Sigmoid colon (tissue), 7 donors: ENCODE measurements around the gene PPIL6. TPM values are rescaled to one million over a fixed set of nuclear protein-coding genes. Genes with fewer than 3 reads are reported as not detected.

ENCODE experiments used
- DNase-seq: peaks from one replicate; pipeline ENCODE4 v3.0.0-alpha.2; 2019
- H3K27ac ChIP-seq, 4 donors: fragments of 200-600 bp; sonication (generic); one replicate each; pipeline ENCODE4 v1.5.1; 2016 to 2019; ENCODE audit warnings: mild to moderate bottlenecking in 1 of 4
- H3K27me3 ChIP-seq, 3 donors: fragments of 200-600 bp; sonication (generic); one replicate each; pipeline ENCODE4 v1.5.1; 2019; ENCODE audit warnings: mild to moderate bottlenecking in 1 of 3
- H3K36me3 ChIP-seq, 4 donors: fragments of 200-600 bp; sonication (generic); one replicate each; pipeline ENCODE4 v1.5.1; 2016 to 2019
- H3K4me1 ChIP-seq, 4 donors: fragments of 200-600 bp; sonication (generic); one replicate each; pipeline ENCODE4 v1.5.1; 2017 to 2019
- H3K4me3 ChIP-seq, 4 donors: fragments of 200-600 bp; sonication (generic); one replicate each; pipeline ENCODE4 v1.5.1; 2017 to 2019; ENCODE audit warnings: mild to moderate bottlenecking in 2 of 4, moderate library complexity in 1 of 4
- H3K9me3 ChIP-seq, 4 donors: fragments of 200-600 bp in 3 of 4; sonication (generic) in 3 of 4; one replicate each; pipeline versions ENCODE4 v1.5.1 to v1.6.1; 2013 to 2019
- CTCF ChIP-seq, 4 experiments: fragments of 450-650 bp in 3 of 4; fragments of 200-600 bp in 1 of 4; IDR thresholded peaks; one replicate each; pipeline ENCODE4 v1.5.1; 2016 to 2019; ENCODE audit warnings: antibody characterized with exemption in 4 of 4, mild to moderate bottlenecking in 3 of 4, moderate library complexity in 2 of 4
- EP300 ChIP-seq, 4 donors: sonication (generic); formaldehyde crosslinking; IDR thresholded peaks; one replicate each; pipeline ENCODE4 v1.6.1; 2017; ENCODE audit warnings: antibody characterized with exemption in 4 of 4
- POLR2A ChIP-seq, 2 donors: fragments of 450-650 bp; IDR thresholded peaks; one replicate each; pipeline ENCODE4 v1.6.1; 2016; ENCODE audit warnings: antibody characterized with exemption in 2 of 2, mild to moderate bottlenecking in 2 of 2, moderate library complexity in 2 of 2
- POLR2AphosphoS5 ChIP-seq, 4 donors: sonication (generic); formaldehyde crosslinking; IDR thresholded peaks; one replicate each; pipeline ENCODE4 v1.6.1; 2017; ENCODE audit warnings: antibody characterized with exemption in 4 of 4
- WGBS, 2 donors: extraction: QIAGEN DNeasy Blood & Tissue Kit; methylation state at CpG; one replicate each; pipeline ENCODE4 v1.1.7; 2013; 5-methylcytosine and 5-hydroxymethylcytosine counted together
- intact Hi-C: fragments of 100-400 bp; cut with DNase I; formaldehyde crosslinking; loops from one replicate; pipeline ENCODE4 v1.15.1; 2023
- polyA plus RNA-seq, 3 donors: library from polyadenylated mRNA; stranded (reverse); fragments of 200-250 nt; gene quantifications; one replicate each; pipeline ENCODE4 v1.2.3, GENCODE V29; 2013
- total RNA-seq, 4 donors: library from RNA; depleted of rRNA; stranded (reverse); fragments of >200 nt; gene quantifications; one replicate each; pipeline ENCODE4 v1.1.0, GENCODE V29; 2016
- donor health status: healthy with polysubstance abuse.
- donor health status: Bipolar disorder and iron deficiency.
- donor health status: healthy.

The PPIL6 gene
- total and polyA plus RNA-seq, 7 donors: 0.44 to 10.2 (median 1.4) TPM

GRCh38 chr6:109373331-109373730 is 67.1 kb downstream of the PPIL6 start:
- H3K27ac ChIP-seq: no peak overlapping the region
- peaks cover 0 to 15% (median 7%) of the 10 kb centered on the region in 4 donors for H3K4me1 ChIP-seq
- intact Hi-C loops: no loop called here
- WGBS, 2 donors: 74 to 84% methylated on average over 4 of the region's 4 CpGs
- no peak for DNase-seq
- H3K27me3 ChIP-seq: no peaks in the 10 kb centered on the region
- no peak for TF ChIP-seq POLR2AphosphoS5 (IDR thresholded peaks at IDR 0.05)
- TF ChIP-seq EP300 (IDR thresholded peaks at IDR 0.05): no peak
- TF ChIP-seq POLR2A (IDR thresholded peaks at IDR 0.05): no peak
- TF ChIP-seq CTCF (IDR thresholded peaks at IDR 0.05): no peak
- H3K4me3 ChIP-seq: no peak overlapping the region
- H3K9me3 ChIP-seq: no peaks in the 10 kb centered on the region
- H3K36me3 ChIP-seq: peaks cover 15 to 79% (median 43%) of the 10 kb centered on the region in 4 donors

DNA sequence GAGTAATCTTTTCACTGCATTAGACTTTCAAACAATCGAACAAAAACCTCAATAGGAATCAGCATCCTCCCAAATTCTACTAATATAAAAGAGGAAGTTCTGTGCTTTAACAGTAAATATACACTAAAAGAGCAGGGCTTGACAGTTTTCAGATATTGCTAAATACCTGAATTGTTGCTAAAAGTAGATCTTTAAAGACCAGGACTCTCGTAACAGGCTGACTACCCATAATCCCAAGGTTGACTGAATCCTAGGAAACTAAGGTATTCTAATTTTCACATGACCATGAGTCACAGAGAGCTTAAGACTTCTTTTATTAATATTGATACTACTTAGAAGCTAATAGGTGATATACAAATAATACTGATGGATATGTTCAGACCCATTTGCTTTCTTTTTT is 68.3 kb downstream of the PPIL6 start:
- intact Hi-C loops: no loop called here
- Histone ChIP-seq H3K27ac (no peak overlapping the region), H3K9me3 (no peaks in the 10 kb centered on the region), H3K4me1 (peaks cover 0 to 14% (median 7%) of the 10 kb centered on the region in 4 donors), H3K27me3 (no peaks in the 10 kb centered on the region), H3K36me3 (peaks cover 15 to 84% (median 39%) of the 10 kb centered on the region in 4 donors), H3K4me3 (no peak overlapping the region)
- DNase-seq: no peak
- 75 to 86% methylated on average over 2 of the region's 2 CpGs for WGBS, 2 donors
- TF ChIP-seq POLR2A (IDR thresholded peaks at IDR 0.05) (no peak), EP300 (IDR thresholded peaks at IDR 0.05) (no peak), POLR2AphosphoS5 (IDR thresholded peaks at IDR 0.05) (no peak), CTCF (IDR thresholded peaks at IDR 0.05) (no peak)

DNA sequence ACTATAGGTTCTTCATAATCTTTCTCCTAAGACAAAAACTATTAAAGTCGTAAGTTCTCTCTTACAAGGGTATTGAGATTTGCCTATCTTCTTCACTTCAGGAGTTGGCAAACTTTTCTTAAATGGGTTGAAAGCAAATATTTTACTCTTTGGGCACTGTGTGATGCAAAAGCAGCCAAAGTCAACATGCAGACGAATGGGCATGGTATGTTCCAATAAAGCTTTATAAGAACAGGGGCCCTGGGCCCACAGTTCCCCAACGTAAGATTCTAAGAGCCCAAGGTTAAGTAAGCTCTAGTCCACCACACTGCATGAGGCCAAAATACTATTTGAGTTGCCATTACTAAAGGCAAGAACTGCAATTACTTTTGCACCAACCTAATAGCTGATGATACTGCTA is 69.6 kb downstream of the PPIL6 start:
- TF ChIP-seq EP300 (IDR thresholded peaks at IDR 0.05) (no peak), POLR2A (IDR thresholded peaks at IDR 0.05) (no peak), POLR2AphosphoS5 (IDR thresholded peaks at IDR 0.05) (no peak), CTCF (IDR thresholded peaks at IDR 0.05) (no peak)
- Histone ChIP-seq H3K9me3 (no peaks in the 10 kb centered on the region), H3K27ac (no peak overlapping the region), H3K36me3 (peaks cover 15 to 83% (median 30%) of the 10 kb centered on the region in 4 donors), H3K4me1 (peaks cover 0 to 14% (median 5%) of the 10 kb centered on the region in 4 donors), H3K4me3 (no peak overlapping the region), H3K27me3 (no peaks in the 10 kb centered on the region)
- intact Hi-C loops: no loop called here
- 60 to 65% methylated on average over 3 of the region's 3 CpGs for WGBS, 2 donors
- no peak for DNase-seq

- peaks cover 15 to 83% (median 29%) of the 10 kb centered on the region in 4 donors for H3K36me3 ChIP-seq
These were observed 70.1 kb downstream of the PPIL6 start for GRCh38 chr6:109370336-109370735.

More at GRCh38 chr6:109370336-109370735, 70.1 kb downstream of the PPIL6 start:
- TF ChIP-seq POLR2AphosphoS5 (IDR thresholded peaks at IDR 0.05): no peak
- no peak for TF ChIP-seq POLR2A (IDR thresholded peaks at IDR 0.05)
- no peak for TF ChIP-seq EP300 (IDR thresholded peaks at IDR 0.05)
- no peak for TF ChIP-seq CTCF (IDR thresholded peaks at IDR 0.05)
- Histone ChIP-seq H3K4me1 (peaks cover 0 to 14% (median 5%) of the 10 kb centered on the region in 4 donors), H3K4me3 (no peak overlapping the region), H3K27ac (no peak overlapping the region), H3K27me3 (no peaks in the 10 kb centered on the region), H3K9me3 (no peaks in the 10 kb centered on the region)
- DNase-seq: no peak
- intact Hi-C loops: no loop called here
- WGBS, 2 donors: 89 to 90% methylated on average over 1 of the region's 1 CpG
